K562 (cell line): ENCODE measurements around the gene NUTF2. TPM values are rescaled to one million over a fixed set of nuclear protein-coding genes. Genes with fewer than 3 reads are reported as not detected.

ENCODE experiments used
- ATAC-seq: fragments of 200-7000 bp; cut with Tn5 transposase; 3 replicates; pipeline ENCODE4 v1.9.1; 2020; ENCODE audit warnings: moderate library complexity
- BruUV-seq: library from RNA; stranded (reverse); fragments of 400-500 nt; replicated peaks from 2 replicates; lab custom pipeline; 2021; lab: Mats Ljungman, UMichigan
- CTCF ChIA-PET: fragments of 300-600 bp; formaldehyde crosslinking; extraction: SDS; loops from one replicate; lab custom pipeline; 2021; ENCODE audit warnings: low intra/inter-chr PET ratio; lab: Yijun Ruan, JAX
- POLR2A ChIA-PET: fragments of 300-600, 350-650 bp; sonication (Branson Sonifier 250); formaldehyde crosslinking; extraction: SDS; loops from one replicate; lab custom pipeline; 2021; ENCODE audit warnings: antibody characterized with exemption, inconsistent platforms; lab: Yijun Ruan, JAX
- DNase-seq, 4 experiments: peaks; one replicate each; pipeline versions ENCODE4 v3.0.0 to v3.0.0-alpha.2; 2011 to 2018; ENCODE audit warnings: low spot score in 3 of 4, mixed read lengths in 3 of 4; ENCODE audit errors: extremely low read depth in 1 of 4
- FAIRE-seq: peaks from 2 replicates; lab custom pipeline; 2011; peaks lifted over from hg19 to GRCh38; lab: Jason Lieb, UNC
- H2AFZ ChIP-seq: 2 replicates; pipeline ENCODE4 v1.6.0; 2011; ENCODE audit warnings: low read depth, low read length, control low read depth, inconsistent platforms
- H3K27ac ChIP-seq: fragments of 200-600 bp; 3 replicates; pipeline ENCODE4 v1.8.0; 2011; ENCODE audit warnings: low read depth, mild to moderate bottlenecking, control low read depth, inconsistent platforms, low read length, moderate library complexity, mixed read lengths; ENCODE audit errors: extremely low read depth
- H3K27me3 ChIP-seq, 2 experiments: fragments of 300-600 bp in 1 of 2; 2 replicates in 1 of 2; 3 replicates in 1 of 2; pipeline versions ENCODE4 v1.6.0 to v1.8.0; 2011; ENCODE audit warnings: inconsistent platforms in 2 of 2, low read length in 2 of 2, mild to moderate bottlenecking in 1 of 2, mixed read lengths in 1 of 2, moderate library complexity in 1 of 2; ENCODE audit not compliant: control insufficient read depth in 2 of 2, insufficient read depth in 2 of 2
- H3K36me3 ChIP-seq: fragments of 300-600 bp; 3 replicates; pipeline ENCODE4 v1.8.0; 2011; ENCODE audit warnings: mild to moderate bottlenecking, low read length, inconsistent platforms; ENCODE audit not compliant: control insufficient read depth, insufficient read depth
- H3K4me1 ChIP-seq, 2 experiments: fragments of 200-600 bp in 1 of 2; replicated peaks in 1 of 2; 2 replicates in 1 of 2; 3 replicates in 1 of 2; pipeline versions ENCODE4 v1.5.1 to v1.8.0; 2011; ENCODE audit warnings: inconsistent platforms in 2 of 2, low read length in 2 of 2, mild to moderate bottlenecking in 1 of 2, mixed read lengths in 1 of 2, moderate library complexity in 1 of 2; ENCODE audit not compliant: control insufficient read depth in 2 of 2, insufficient read depth in 2 of 2
- H3K4me2 ChIP-seq: 2 replicates; pipeline ENCODE4 v1.6.1; 2011; ENCODE audit warnings: low read length, control low read depth, inconsistent platforms, mixed read lengths; ENCODE audit not compliant: insufficient read depth
- H3K4me3 ChIP-seq: fragments of 200-600 bp; sonication (generic), shearing (Covaris generic); 2 replicates; pipeline ENCODE4 v1.5.1; 2016; ENCODE audit warnings: control low read depth, inconsistent platforms
- H3K79me2 ChIP-seq: fragments of 200-600 bp; 3 replicates; pipeline ENCODE4 v1.8.0; 2011; ENCODE audit warnings: low read length, inconsistent platforms; ENCODE audit not compliant: control insufficient read depth, insufficient read depth
- H3K9ac ChIP-seq, 2 experiments: 2 replicates each; pipeline versions ENCODE4 v1.6.0 to v1.6.1; 2011; ENCODE audit warnings: low read depth in 2 of 2, low read length in 2 of 2, control low read depth in 1 of 2, inconsistent platforms in 1 of 2, mild to moderate bottlenecking in 1 of 2, mixed read lengths in 1 of 2; ENCODE audit not compliant: insufficient read depth in 1 of 2
- H3K9me1 ChIP-seq: one replicate; pipeline ENCODE4 v1.6.0; 2011; ENCODE audit warnings: inconsistent platforms, mild to moderate bottlenecking, low read length, moderate library complexity; ENCODE audit not compliant: control insufficient read depth, insufficient read depth
- H3K9me3 ChIP-seq: replicated peaks from 2 replicates; pipeline ENCODE4 v1.5.1; 2011; ENCODE audit warnings: low read depth, low read length, inconsistent platforms; ENCODE audit not compliant: control insufficient read depth, insufficient read depth
- H4K20me1 ChIP-seq: replicated peaks from 2 replicates; pipeline ENCODE4 v1.6.1; 2011; ENCODE audit warnings: low read length, inconsistent platforms, mixed read lengths; ENCODE audit not compliant: control insufficient read depth, insufficient read depth
- ESRRA ChIP-seq: fragments of 450-650 bp; IDR thresholded peaks from 2 replicates; pipeline ENCODE4 v1.6.1; 2014; ENCODE audit warnings: low read depth, mild to moderate bottlenecking, moderate library complexity, borderline replicate concordance
- HNRNPK ChIP-seq: fragments of 200-400 bp; formaldehyde crosslinking; IDR thresholded peaks from one replicate; pipeline ENCODE4 v1.6.1; 2018; ENCODE audit warnings: mild to moderate bottlenecking, low read depth, low read length; ENCODE audit not compliant: poor library complexity, severe bottlenecking
- KAT2B ChIP-seq: IDR thresholded peaks from one replicate; pipeline ENCODE4 v1.6.1; 2012; ENCODE audit warnings: low read depth, mild to moderate bottlenecking, control low read depth, inconsistent platforms, low read length, moderate library complexity
- SAP30 ChIP-seq: fragments of 200-600 bp; sonication (generic); IDR thresholded peaks from 2 replicates; pipeline ENCODE4 v1.6.1; 2012; ENCODE audit warnings: borderline replicate concordance, low read depth, mild to moderate bottlenecking, moderate library complexity, low read length, control low read depth, inconsistent platforms; ENCODE audit not compliant: insufficient read depth, poor library complexity, severe bottlenecking
- XRCC5 ChIP-seq: fragments of 200-400 bp; formaldehyde crosslinking; IDR thresholded peaks from 2 replicates; pipeline ENCODE4 v1.6.1; 2017; ENCODE audit warnings: low read depth, mild to moderate bottlenecking, low read length
- WGBS: fragments of 100-300 bp; shearing (Covaris generic); methylation state at CpG from one replicate; pipeline ENCODE4 v1.1.6; 2016; ENCODE audit warnings: low coverage, mixed read lengths; ENCODE audit not compliant: insufficient coverage; ENCODE audit errors: missing lambda C conversion rate; 5-methylcytosine and 5-hydroxymethylcytosine counted together
- in situ Hi-C: fragments of 300-500 bp; cut with MboI; formaldehyde crosslinking; loops from 4 replicates; pipeline ENCODE4 v1.15.0; 2018; ENCODE audit warnings: inconsistent platforms, mixed read lengths
- intact Hi-C: fragments of 100-400 bp; cut with micrococcal nuclease; formaldehyde crosslinking; loops from 2 replicates; pipeline ENCODE4 v1.14.2; 2022
- polyA plus RNA-seq, 8 experiments: library from polyadenylated mRNA; depleted of rRNA in 4 of 8; stranded (reverse) in 5 of 8; unstranded in 3 of 8; fragments of >200 nt; fragmentation: Nextera tagmentation in 2 of 8; fragmentation: Illumina TruSeq in 1 of 8; extraction: Ambion mirVana in 2 of 8; extraction: Trizol in 1 of 8; gene quantifications; 2 replicates each; pipeline versions ENCODE4 v1.2.1 to v1.2.3, GENCODE V29; 2011 to 2014; ENCODE audit warnings: inconsistent platforms in 1 of 8, missing spikeins in 1 of 8
- total RNA-seq, 7 experiments: library from RNA; depleted of rRNA in 6 of 7; stranded (reverse); fragments of >200 nt in 6 of 7; fragmentation: Illumina TruSeq in 2 of 7; extraction: Trizol in 2 of 7; gene quantifications; 2 replicates each; pipeline versions ENCODE4 v1.2.1 to v1.2.3, GENCODE V29; 2011 to 2021; ENCODE audit warnings: low replicate concordance in 1 of 7
- TF ChIP-seq, protein P1 (sequence below): fragments of 450-650 bp; formaldehyde crosslinking; IDR thresholded peaks from 2 replicates; pipeline ENCODE4 v1.4.0; 2020; ENCODE audit warnings: mild to moderate bottlenecking, moderate library complexity
- TF ChIP-seq, protein P2 (sequence below), 2 experiments: fragments of 250-450 bp in 1 of 2; fragments of 450-650 bp in 1 of 2; sonication (Bioruptor Pico) in 1 of 2; IDR thresholded peaks; 2 replicates each; pipeline versions ENCODE4 v1.6.1 to v1.8.0; 2016 to 2021; ENCODE audit warnings: mild to moderate bottlenecking in 2 of 2, moderate library complexity in 2 of 2, missing compliant biosample characterization in 1 of 2, missing genetic modification characterization in 1 of 2

NUTF2 gene
- total and polyA plus RNA-seq, 9 of the 15 experiments (the other 6 are each of a cell fraction or from before 2014, with no cell fraction given), result 106 to 248 (median 147) TPM

DNA sequence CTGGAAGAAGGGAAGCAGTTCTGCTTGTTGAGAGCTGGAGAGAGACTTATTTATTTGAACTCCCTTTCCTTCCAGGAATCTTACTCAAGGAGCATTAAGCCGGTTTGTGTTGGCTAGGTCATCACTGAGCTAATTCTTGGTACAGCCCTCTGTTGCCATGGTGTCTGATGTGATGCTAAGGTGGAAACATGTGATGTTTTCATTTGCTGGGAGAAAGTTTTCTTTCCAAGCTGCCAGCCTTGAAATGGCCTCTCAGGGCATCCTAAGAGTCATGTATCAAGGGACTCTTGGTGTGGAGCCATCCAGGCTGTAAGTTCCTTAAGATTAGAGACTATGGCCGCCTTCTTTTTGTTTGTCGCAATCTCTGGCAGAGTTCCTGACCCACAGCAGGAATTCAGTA lies 50.5 kb downstream of the NUTF2 start:
- no peak overlapping the region for H3K4me2 ChIP-seq
- peaks cover 63% of the 10 kb centered on the region for H3K79me2 ChIP-seq
- BruUV-seq, result no TSS peak
- H3K27ac ChIP-seq, result no peak overlapping the region
- FAIRE-seq, result no peak
- H4K20me1 ChIP-seq, result peaks cover 7% of the 10 kb centered on the region; the same call in 1 of the 2 replicates
- in situ Hi-C loops, result no loop called here
- 74% methylated on average over 3 of the region's 3 CpGs for WGBS
- no peak for DNase-seq
- POLR2A ChIA-PET, result interaction anchor here (0.6 to 2.1 kb wide), 5 partner anchors 11 to 237 kb away, joined by 3 to 13 read pairs (median 4); partner anchors contain the start of gene ACD
- TF ChIP-seq KAT2B (no peak), SAP30 (no peak), ESRRA (no peak), XRCC5 (no peak), HNRNPK (no peak)
- TF ChIP-seq, protein P1, sequence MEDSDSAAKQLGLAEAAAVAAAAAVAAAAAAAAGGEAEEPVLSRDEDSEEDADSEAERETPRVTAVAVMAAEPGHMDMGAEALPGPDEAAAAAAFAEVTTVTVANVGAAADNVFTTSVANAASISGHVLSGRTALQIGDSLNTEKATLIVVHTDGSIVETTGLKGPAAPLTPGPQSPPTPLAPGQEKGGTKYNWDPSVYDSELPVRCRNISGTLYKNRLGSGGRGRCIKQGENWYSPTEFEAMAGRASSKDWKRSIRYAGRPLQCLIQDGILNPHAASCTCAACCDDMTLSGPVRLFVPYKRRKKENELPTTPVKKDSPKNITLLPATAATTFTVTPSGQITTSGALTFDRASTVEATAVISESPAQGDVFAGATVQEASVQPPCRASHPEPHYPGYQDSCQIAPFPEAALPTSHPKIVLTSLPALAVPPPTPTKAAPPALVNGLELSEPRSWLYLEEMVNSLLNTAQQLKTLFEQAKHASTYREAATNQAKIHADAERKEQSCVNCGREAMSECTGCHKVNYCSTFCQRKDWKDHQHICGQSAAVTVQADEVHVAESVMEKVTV (CRISPR knock-in tag), result no peak
- TF ChIP-seq, protein P2, sequence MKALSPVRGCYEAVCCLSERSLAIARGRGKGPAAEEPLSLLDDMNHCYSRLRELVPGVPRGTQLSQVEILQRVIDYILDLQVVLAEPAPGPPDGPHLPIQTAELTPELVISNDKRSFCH (CRISPR knock-in tag; IDR thresholded peaks at IDR 0.05), result no peak
- TF ChIP-seq, protein P2 (tag; IDR thresholded peaks at IDR 0.05), result no peak
- no peaks in the 10 kb centered on the region for H3K9me3 ChIP-seq
- no peaks in the 10 kb centered on the region for H3K9me1 ChIP-seq
- CTCF ChIA-PET, result interaction anchor here (0.6 kb wide), 1 partner anchor 432 kb away, joined by 3 read pairs; no protein-coding TSS in a partner anchor
- no peak overlapping the region for H3K4me3 ChIP-seq
- intact Hi-C loops, result no loop called here
- H3K27me3 ChIP-seq, result no peaks in the 10 kb centered on the region
- H2AFZ ChIP-seq, result no peak overlapping the region
- H3K4me1 ChIP-seq, result peaks cover 5 to 16% of the 10 kb centered on the region in 2 experiments; a peak in 3 of 5 replicates
- H3K36me3 ChIP-seq, result 0 out of 3 replicates have a peak, but pooled peaks cover 3% of the 10 kb centered on the region
- no peak for ATAC-seq
- H3K9ac ChIP-seq, result no peak overlapping the region
